Chondrocyte (in vitro differentiated cells): Measurements from ENCODE around the gene DNM3. TPM values are rescaled to one million over a fixed set of nuclear protein-coding genes. Genes with fewer than 3 reads are reported as not detected.

ENCODE experiments used
- DNase-seq: peaks from one replicate; pipeline ENCODE4 v3.0.0; 2021; ENCODE audit warnings: mixed read lengths, low spot score
- H3K27ac Mint-ChIP-seq: one replicate; pipeline ENCODE4 v1.8.0; 2021; ENCODE audit warnings: mild to moderate bottlenecking, moderate library complexity, mixed read lengths; ENCODE audit not compliant: unreplicated experiment
- H3K27me3 Mint-ChIP-seq: 2 replicates; pipeline ENCODE4 v1.8.0; 2021; ENCODE audit warnings: low read depth, mixed read lengths
- H3K36me3 Mint-ChIP-seq: 2 replicates; pipeline ENCODE4 v1.8.0; 2021; ENCODE audit warnings: low read depth, mixed read lengths
- H3K4me1 Mint-ChIP-seq: 2 replicates; pipeline ENCODE4 v1.8.0; 2021; ENCODE audit warnings: low read depth, mild to moderate bottlenecking, mixed read lengths
- H3K4me3 Mint-ChIP-seq: one replicate; pipeline ENCODE4 v1.8.0; 2021; ENCODE audit warnings: mild to moderate bottlenecking, moderate library complexity, mixed read lengths; ENCODE audit not compliant: unreplicated experiment
- H3K9me3 Mint-ChIP-seq: 2 replicates; pipeline ENCODE4 v1.8.0; 2021; ENCODE audit warnings: low read depth, mixed read lengths
- CTCF ChIP-seq: fragments of 200-600 bp; sonication (generic); IDR thresholded peaks from 2 replicates; pipeline ENCODE4 v1.5.0; 2021; ENCODE audit warnings: antibody characterized with exemption, mild to moderate bottlenecking, moderate library complexity
- total RNA-seq: library from RNA; stranded (reverse); gene quantifications from 3 replicates; pipeline ENCODE4 v1.2.1, GENCODE V29; 2021

Gene DNM3
- total RNA-seq, 1 donor from 2014 or later: 12.4 TPM

GRCh38 chr1:171941920-171942319 lies 100.6 kb downstream of the DNM3 start:
- H3K27me3 Mint-ChIP-seq: peaks cover 3% of the 10 kb centered on the region
- no peaks in the 10 kb centered on the region for H3K36me3 Mint-ChIP-seq
- no peak for TF ChIP-seq CTCF
- H3K27ac Mint-ChIP-seq: no peak overlapping the region
- peaks cover 4% of the 10 kb centered on the region for H3K4me1 Mint-ChIP-seq
- H3K9me3 Mint-ChIP-seq: no peaks in the 10 kb centered on the region
- DNase-seq: no peak
- no peak overlapping the region for H3K4me3 Mint-ChIP-seq

GRCh38 chr1:171943973-171944561 lies 102.8 kb downstream of the DNM3 start:
- no peaks in the 10 kb centered on the region for H3K36me3 Mint-ChIP-seq
- no peak for TF ChIP-seq CTCF
- H3K9me3 Mint-ChIP-seq: no peaks in the 10 kb centered on the region
- H3K27me3 Mint-ChIP-seq: peaks cover 3% of the 10 kb centered on the region
- no peak overlapping the region for H3K27ac Mint-ChIP-seq
- H3K4me1 Mint-ChIP-seq: peaks cover 4% of the 10 kb centered on the region
- no peak for DNase-seq
- no peak overlapping the region for H3K4me3 Mint-ChIP-seq

GRCh38 chr1:171948511-171948910 lies 107.2 kb downstream of the DNM3 start:
- Mint-ChIP-seq H3K4me3 (no peak overlapping the region), H3K9me3 (peaks cover 3% of the 10 kb centered on the region), H3K27ac (no peak overlapping the region), H3K27me3 (peaks cover 10% of the 10 kb centered on the region), H3K36me3 (no peaks in the 10 kb centered on the region), H3K4me1 (no peaks in the 10 kb centered on the region)
- no peak for DNase-seq
- TF ChIP-seq CTCF: no peak

DNA sequence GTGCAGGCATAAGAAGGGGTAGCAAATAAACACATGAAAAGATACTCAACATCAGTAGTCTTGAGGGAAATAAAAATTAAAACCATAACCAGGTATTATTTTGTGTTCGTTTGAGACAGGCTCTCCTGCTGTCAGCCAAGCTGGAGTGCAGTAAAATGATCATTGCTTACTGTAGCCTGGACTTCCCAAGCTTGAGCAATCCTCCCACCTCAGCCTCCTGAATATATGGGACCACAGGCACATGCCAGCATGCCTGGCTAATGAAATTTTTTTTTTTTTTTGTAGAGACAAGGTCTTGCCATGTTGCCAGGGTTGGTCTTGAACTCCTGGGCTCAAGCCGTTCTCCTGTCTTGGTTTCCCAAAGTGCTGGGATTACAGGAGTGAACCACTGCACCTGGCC lies 108.0 kb downstream of the DNM3 start:
- Mint-ChIP-seq H3K27ac (no peak overlapping the region), H3K27me3 (peaks cover 16% of the 10 kb centered on the region), H3K4me1 (no peaks in the 10 kb centered on the region), H3K4me3 (no peak overlapping the region), H3K9me3 (peaks cover 3% of the 10 kb centered on the region), H3K36me3 (no peaks in the 10 kb centered on the region)
- no peak for TF ChIP-seq CTCF
- DNase-seq: no peak

GRCh38 chr1:171953835-171954234 lies 112.5 kb downstream of the DNM3 start:
- H3K4me3 Mint-ChIP-seq: no peak overlapping the region
- no peaks in the 10 kb centered on the region for H3K36me3 Mint-ChIP-seq
- no peak for TF ChIP-seq CTCF
- H3K27ac Mint-ChIP-seq: no peak overlapping the region
- DNase-seq: no peak
- no peaks in the 10 kb centered on the region for H3K4me1 Mint-ChIP-seq
- H3K9me3 Mint-ChIP-seq: peaks cover 3% of the 10 kb centered on the region
- H3K27me3 Mint-ChIP-seq: peaks cover 16% of the 10 kb centered on the region
